Measurements from ENCODE around the gene DLX1.

DNA sequence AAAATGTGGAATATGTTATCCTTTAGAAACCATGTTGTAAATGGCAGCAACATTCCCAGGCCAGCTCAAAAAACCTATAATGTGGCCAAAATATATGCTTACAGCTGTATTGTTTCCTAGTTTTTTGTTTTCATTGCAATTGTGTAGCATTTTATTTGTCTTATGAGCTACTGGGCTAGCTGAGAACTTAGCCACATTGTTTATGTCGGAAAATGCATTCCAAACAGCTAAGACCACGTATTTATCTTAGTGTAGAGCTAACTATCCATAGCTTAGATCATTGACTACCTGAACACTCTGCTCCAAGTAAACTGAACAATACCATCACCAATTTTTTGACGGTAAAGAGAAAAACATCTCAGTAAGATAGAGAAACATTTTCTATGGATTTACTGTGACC lies 47.2 kb upstream of the DLX1 start:
- TF ChIP-seq, protein P1, sequence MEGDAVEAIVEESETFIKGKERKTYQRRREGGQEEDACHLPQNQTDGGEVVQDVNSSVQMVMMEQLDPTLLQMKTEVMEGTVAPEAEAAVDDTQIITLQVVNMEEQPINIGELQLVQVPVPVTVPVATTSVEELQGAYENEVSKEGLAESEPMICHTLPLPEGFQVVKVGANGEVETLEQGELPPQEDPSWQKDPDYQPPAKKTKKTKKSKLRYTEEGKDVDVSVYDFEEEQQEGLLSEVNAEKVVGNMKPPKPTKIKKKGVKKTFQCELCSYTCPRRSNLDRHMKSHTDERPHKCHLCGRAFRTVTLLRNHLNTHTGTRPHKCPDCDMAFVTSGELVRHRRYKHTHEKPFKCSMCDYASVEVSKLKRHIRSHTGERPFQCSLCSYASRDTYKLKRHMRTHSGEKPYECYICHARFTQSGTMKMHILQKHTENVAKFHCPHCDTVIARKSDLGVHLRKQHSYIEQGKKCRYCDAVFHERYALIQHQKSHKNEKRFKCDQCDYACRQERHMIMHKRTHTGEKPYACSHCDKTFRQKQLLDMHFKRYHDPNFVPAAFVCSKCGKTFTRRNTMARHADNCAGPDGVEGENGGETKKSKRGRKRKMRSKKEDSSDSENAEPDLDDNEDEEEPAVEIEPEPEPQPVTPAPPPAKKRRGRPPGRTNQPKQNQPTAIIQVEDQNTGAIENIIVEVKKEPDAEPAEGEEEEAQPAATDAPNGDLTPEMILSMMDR (IDR thresholded peaks at IDR 0.05) = no peak
- TF ChIP-seq POLR2A (IDR thresholded peaks at IDR 0.05) = no peak
